B cell (primary cell): ENCODE measurements around the gene IFNA6. TPM values are rescaled to one million over a fixed set of nuclear protein-coding genes. Genes with fewer than 3 reads are reported as not detected.

Experiments used
- ATAC-seq: fragments of 200-7000 bp; cut with Tn5 transposase; one replicate; pipeline ENCODE4 v1.10.0; 2021; ENCODE audit warnings: low read depth, mild to moderate bottlenecking, moderate number of reproducible peaks, moderate library complexity
- CTCF ChIA-PET: fragments of 350-600 bp; sonication (Branson Sonifier 250); formaldehyde crosslinking; loops from one replicate; lab custom pipeline; 2021; ENCODE audit warnings: antibody characterized with exemption, inconsistent platforms; lab: Charles Lee
- POLR2A ChIA-PET: fragments of 350-600 bp; sonication (Branson Sonifier 250); formaldehyde crosslinking; loops from one replicate; lab custom pipeline; 2021; ENCODE audit warnings: antibody characterized with exemption; lab: Charles Lee
- DNase-seq: peaks from one replicate; pipeline ENCODE4 v3.0.0; 2013
- H2AFZ ChIP-seq: 2 replicates; pipeline ENCODE4 v1.6.1; 2012; ENCODE audit warnings: mild to moderate bottlenecking, low read depth, low read length; ENCODE audit not compliant: insufficient read depth, poor library complexity, severe bottlenecking
- H3K27ac ChIP-seq, 2 donors: 1 replicate in 1 of 2; 2 replicates in 1 of 2; pipeline ENCODE4 v1.5.1; 2012 to 2013; ENCODE audit warnings: low read length in 2 of 2, mild to moderate bottlenecking in 2 of 2, moderate library complexity in 1 of 2
- H3K27me3 ChIP-seq, 4 experiments: fragments of 200-600 bp in 1 of 4; sonication (generic) in 1 of 4; replicated peaks in 1 of 4; 1 replicate in 2 of 4; 2 replicates in 2 of 4; pipeline versions ENCODE4 v1.6.1 to v1.7.0; 2013 to 2016; ENCODE audit warnings: low read length in 3 of 4, mild to moderate bottlenecking in 2 of 4, mixed read lengths in 1 of 4, moderate library complexity in 1 of 4; ENCODE audit not compliant: insufficient read depth in 4 of 4, control insufficient read depth in 3 of 4; ENCODE audit errors: control extremely low read depth in 1 of 4
- H3K36me3 ChIP-seq, 2 experiments: replicated peaks in 1 of 2; 1 replicate in 1 of 2; 2 replicates in 1 of 2; pipeline versions ENCODE4 v1.6.1 to v1.7.1; 2013; ENCODE audit warnings: low read length in 1 of 2; ENCODE audit not compliant: insufficient read depth in 2 of 2, control insufficient read depth in 1 of 2; ENCODE audit errors: control extremely low read depth in 1 of 2, extremely low read depth in 1 of 2
- H3K4me1 ChIP-seq, 2 donors: fragments of 200-600 bp in 1 of 2; sonication (generic) in 1 of 2; 1 replicate in 1 of 2; 2 replicates in 1 of 2; pipeline versions ENCODE4 v1.5.1 to v1.6.1; 2013 to 2017; ENCODE audit warnings: low read length in 2 of 2; ENCODE audit not compliant: control insufficient read depth in 2 of 2, insufficient read depth in 2 of 2
- H3K4me2 ChIP-seq: replicated peaks from 2 replicates; pipeline ENCODE3; 2012; ENCODE audit warnings: mild to moderate bottlenecking, low read depth, low read length; ENCODE audit not compliant: poor library complexity, severe bottlenecking
- H3K4me3 ChIP-seq, 5 experiments: fragments of 200-600 bp in 1 of 5; sonication (generic) in 1 of 5; 1 replicate in 3 of 5; 2 replicates in 2 of 5; pipeline versions ENCODE4 v1.5.1 to v1.7.0; 2011 to 2016; ENCODE audit warnings: low read length in 4 of 5, mild to moderate bottlenecking in 4 of 5, low read depth in 2 of 5, control low read depth in 1 of 5, moderate library complexity in 1 of 5; ENCODE audit not compliant: insufficient read depth in 1 of 5; ENCODE audit errors: control extremely low read depth in 1 of 5, extremely low read depth in 1 of 5
- H3K79me2 ChIP-seq: fragments of 200-600 bp; sonication (generic); one replicate; pipeline ENCODE4 v1.6.0; 2016; ENCODE audit warnings: low read length; ENCODE audit not compliant: control insufficient read depth, insufficient read depth
- H3K9ac ChIP-seq: fragments of 200-600 bp; sonication (generic); 2 replicates; pipeline ENCODE4 v1.6.1; 2017; ENCODE audit warnings: mild to moderate bottlenecking, low read length, moderate library complexity
- H3K9me3 ChIP-seq, 3 donors: one replicate each; pipeline versions ENCODE4 v1.6.1 to v1.7.1; 2013; ENCODE audit warnings: low read length in 2 of 3; ENCODE audit not compliant: control insufficient read depth in 2 of 3, insufficient read depth in 1 of 3; ENCODE audit errors: control extremely low read depth in 1 of 3
- H4K20me1 ChIP-seq: 2 replicates; pipeline ENCODE4 v1.6.0; 2012; ENCODE audit warnings: mild to moderate bottlenecking, low read length; ENCODE audit not compliant: insufficient read depth, control insufficient read depth, poor library complexity, severe bottlenecking
- H3K27ac Mint-ChIP-seq: one replicate; pipeline ENCODE4 v1.8.0; 2021; ENCODE audit warnings: mixed read lengths
- H3K27me3 Mint-ChIP-seq: one replicate; pipeline ENCODE4 v1.8.0; 2021; ENCODE audit warnings: mixed read lengths
- H3K4me1 Mint-ChIP-seq: one replicate; pipeline ENCODE4 v1.8.0; 2021; ENCODE audit warnings: mixed read lengths
- H3K4me3 Mint-ChIP-seq: one replicate; pipeline ENCODE4 v1.8.0; 2021; ENCODE audit warnings: mixed read lengths
- H3K9me3 Mint-ChIP-seq: one replicate; pipeline ENCODE4 v1.8.0; 2022; ENCODE audit warnings: mixed read lengths; ENCODE audit not compliant: insufficient read depth
- CTCF ChIP-seq: fragments of 200-600 bp; IDR thresholded peaks from one replicate; pipeline ENCODE4 v1.8.0; 2022; ENCODE audit warnings: antibody characterized with exemption, mild to moderate bottlenecking
- EZH2 ChIP-seq: IDR thresholded peaks from 2 replicates; pipeline ENCODE4 v1.6.1; 2012; ENCODE audit warnings: borderline replicate concordance, low read depth, mild to moderate bottlenecking, moderate library complexity, low read length; ENCODE audit not compliant: insufficient read depth, poor library complexity, severe bottlenecking
- WGBS: methylation state at CpG from one replicate; pipeline ENCODE4 v1.1.5; 2013; ENCODE audit warnings: missing lambda C conversion rate; ENCODE audit not compliant: insufficient coverage; 5-methylcytosine and 5-hydroxymethylcytosine counted together
- intact Hi-C: fragments of 100-400 bp; cut with micrococcal nuclease; formaldehyde crosslinking; loops from one replicate; pipeline ENCODE4 v1.10.0; 2022
- polyA plus RNA-seq: library from polyadenylated mRNA; depleted of rRNA; stranded (reverse); fragments of >200 nt; gene quantifications from 2 replicates; pipeline ENCODE4 v1.2.3, GENCODE V29; 2012
- total RNA-seq, 2 donors: library from RNA; stranded (reverse); fragments of 120-200 nt in 1 of 2; gene quantifications; 1 replicate in 1 of 2; 2 replicates in 1 of 2; pipeline versions ENCODE4 v1.2.3 to v1.2.4, GENCODE V29; 2013 to 2022

The IFNA6 gene
- total and polyA plus RNA-seq, 2 donors (not counting 1 experiment from before 2014, with no cell fraction given) = not detected

GRCh38 chr9:21326526-21327139, 24.1 kb downstream of the IFNA6 start:
- H3K9me3 ChIP-seq = no peaks in the 10 kb centered on the region
- Mint-ChIP-seq H3K4me3 (no peak overlapping the region), H3K27ac (no peak overlapping the region), H3K27me3 (no peaks in the 10 kb centered on the region), H3K9me3 (no peaks in the 10 kb centered on the region), H3K4me1 (peaks cover 26% of the 10 kb centered on the region)
- peaks cover 0 to 14% of the 10 kb centered on the region in 2 experiments for H3K36me3 ChIP-seq
- intact Hi-C loops = loop anchor here (1.0 kb wide), 5 partner anchors 9 to 463 kb away; partner anchors contain the start of gene KLHL9
- POLR2A ChIA-PET = no interaction called here
- H3K79me2 ChIP-seq = peaks cover 19% of the 10 kb centered on the region
- H3K9ac ChIP-seq = no peak overlapping the region
- no peaks in the 10 kb centered on the region for H3K27me3 ChIP-seq
- TF ChIP-seq CTCF (peak; percentile 90), EZH2 (no peak)
- H3K27ac ChIP-seq = no peak overlapping the region
- ATAC-seq = peak; percentile 80
- peak; percentile 70 for DNase-seq
- H2AFZ ChIP-seq = no peak overlapping the region
- H3K4me1 ChIP-seq = peaks cover 2 to 3% of the 10 kb centered on the region in 2 donors
- CTCF ChIA-PET = interaction anchor here (0.6 to 6.7 kb wide), 37 partner anchors 8 to 464 kb away, joined by 3 to 159 read pairs (median 5); partner anchors contain the start of genes IFNA2 and KLHL9
- WGBS = no CpG with 5 or more reads among the region's 2 CpGs
- no peak overlapping the region for H3K4me2 ChIP-seq
- peaks cover 34% of the 10 kb centered on the region for H4K20me1 ChIP-seq
- H3K4me3 ChIP-seq = no peak overlapping the region

- Mint-ChIP-seq H3K4me1 (peaks cover 10% of the 10 kb centered on the region), H3K27ac (no peak overlapping the region), H3K4me3 (no peak overlapping the region), H3K9me3 (no peaks in the 10 kb centered on the region), H3K27me3 (no peaks in the 10 kb centered on the region)
- Histone ChIP-seq H3K4me3 (no peak overlapping the region), H3K27ac (no peak overlapping the region), H4K20me1 (peaks cover 23% of the 10 kb centered on the region), H3K27me3 (no peaks in the 10 kb centered on the region), H3K36me3 (peaks cover 0 to 11% of the 10 kb centered on the region in 2 experiments), H2AFZ (no peak overlapping the region), H3K4me2 (no peak overlapping the region), H3K9me3 (no peaks in the 10 kb centered on the region), H3K79me2 (peaks cover 5% of the 10 kb centered on the region), H3K4me1 (no peaks in the 10 kb centered on the region), H3K9ac (no peak overlapping the region)
- DNase-seq (no peak), ATAC-seq (no peak)
- intact Hi-C loops = no loop called here
- ChIA-PET CTCF (interaction anchor here (0.8 to 10.2 kb wide), 6 partner anchors 9 to 464 kb away, joined by 3 to 159 read pairs (median 14); no protein-coding TSS in a partner anchor), POLR2A (no interaction called here)
- no peak for TF ChIP-seq CTCF
- no peak for TF ChIP-seq EZH2
- 100% methylated on average over 3 of the region's 4 CpGs for WGBS
Measured at GRCh38 chr9:21324047-21324446, 26.6 kb downstream of the IFNA6 start.
